Measurements from ENCODE around the gene PPP1R3A.
"Not testable (repeated sequence)": the region's sequence is repeated elsewhere in the genome, so short reads cannot be mapped to it uniquely, and the experiment has no call there.

Gene PPP1R3A

DNA sequence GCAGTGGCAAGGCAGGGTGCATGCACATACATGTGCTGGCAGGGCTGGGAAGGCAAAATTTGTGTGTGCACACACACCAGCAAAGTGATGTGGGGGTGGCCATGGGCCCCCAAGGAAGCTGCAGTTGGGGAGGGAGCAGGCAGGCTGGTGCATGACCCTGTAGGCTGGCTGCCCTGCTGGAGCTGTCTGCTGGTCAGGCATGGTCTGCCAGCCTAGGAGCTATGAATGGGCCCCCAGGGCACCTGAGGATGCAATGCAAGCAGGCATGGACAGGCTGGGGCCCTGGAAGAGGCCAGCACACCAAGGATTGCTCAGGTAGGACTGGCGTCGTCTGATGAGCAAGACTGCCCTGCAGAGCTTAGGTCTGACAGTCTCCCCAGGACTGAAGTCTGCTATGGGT, 18.2 kb upstream of the PPP1R3A start:
- no peak for DNase-seq (ENCODE audit: low read depth, low spot score)
- TF ChIP-seq, protein P1, sequence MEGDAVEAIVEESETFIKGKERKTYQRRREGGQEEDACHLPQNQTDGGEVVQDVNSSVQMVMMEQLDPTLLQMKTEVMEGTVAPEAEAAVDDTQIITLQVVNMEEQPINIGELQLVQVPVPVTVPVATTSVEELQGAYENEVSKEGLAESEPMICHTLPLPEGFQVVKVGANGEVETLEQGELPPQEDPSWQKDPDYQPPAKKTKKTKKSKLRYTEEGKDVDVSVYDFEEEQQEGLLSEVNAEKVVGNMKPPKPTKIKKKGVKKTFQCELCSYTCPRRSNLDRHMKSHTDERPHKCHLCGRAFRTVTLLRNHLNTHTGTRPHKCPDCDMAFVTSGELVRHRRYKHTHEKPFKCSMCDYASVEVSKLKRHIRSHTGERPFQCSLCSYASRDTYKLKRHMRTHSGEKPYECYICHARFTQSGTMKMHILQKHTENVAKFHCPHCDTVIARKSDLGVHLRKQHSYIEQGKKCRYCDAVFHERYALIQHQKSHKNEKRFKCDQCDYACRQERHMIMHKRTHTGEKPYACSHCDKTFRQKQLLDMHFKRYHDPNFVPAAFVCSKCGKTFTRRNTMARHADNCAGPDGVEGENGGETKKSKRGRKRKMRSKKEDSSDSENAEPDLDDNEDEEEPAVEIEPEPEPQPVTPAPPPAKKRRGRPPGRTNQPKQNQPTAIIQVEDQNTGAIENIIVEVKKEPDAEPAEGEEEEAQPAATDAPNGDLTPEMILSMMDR (IDR thresholded peaks at IDR 0.05; ENCODE audit: insufficient read depth, low read length, missing control alignments): no peak
- POLR2A ChIA-PET: no interaction called here
- CTCF ChIA-PET: no interaction called here
- no peak overlapping the region for H3K4me3 ChIP-seq (ENCODE audit: low read depth, low read length)

DNA sequence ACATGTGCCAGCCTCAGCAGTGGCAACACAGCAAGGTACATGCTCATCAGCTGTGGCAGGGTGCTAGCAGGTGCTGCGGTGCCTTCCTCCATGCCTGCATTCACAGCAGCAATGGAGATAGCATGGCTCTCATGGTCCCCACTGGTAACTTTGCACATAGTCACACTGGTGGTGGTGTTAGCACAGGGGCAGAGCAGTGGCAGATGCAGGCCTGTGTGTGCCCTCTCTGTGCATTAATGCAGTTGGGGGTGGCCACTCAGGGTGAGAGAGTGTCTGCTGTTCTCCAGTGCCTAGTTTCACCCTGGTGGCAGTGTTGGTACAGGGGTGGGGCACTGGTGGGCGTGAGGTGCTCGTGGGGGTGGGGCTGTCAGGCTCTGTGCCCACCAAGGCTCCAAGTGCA, 17.7 kb upstream of the PPP1R3A start:
- ChIA-PET POLR2A (no interaction called here), CTCF (no interaction called here)
- H3K4me3 ChIP-seq (ENCODE audit: low read depth, low read length): no peak overlapping the region
- DNase-seq (ENCODE audit: low read depth, low spot score): no peak
- TF ChIP-seq, protein P1 (IDR thresholded peaks at IDR 0.05; ENCODE audit: insufficient read depth, low read length, missing control alignments): no peak

DNA sequence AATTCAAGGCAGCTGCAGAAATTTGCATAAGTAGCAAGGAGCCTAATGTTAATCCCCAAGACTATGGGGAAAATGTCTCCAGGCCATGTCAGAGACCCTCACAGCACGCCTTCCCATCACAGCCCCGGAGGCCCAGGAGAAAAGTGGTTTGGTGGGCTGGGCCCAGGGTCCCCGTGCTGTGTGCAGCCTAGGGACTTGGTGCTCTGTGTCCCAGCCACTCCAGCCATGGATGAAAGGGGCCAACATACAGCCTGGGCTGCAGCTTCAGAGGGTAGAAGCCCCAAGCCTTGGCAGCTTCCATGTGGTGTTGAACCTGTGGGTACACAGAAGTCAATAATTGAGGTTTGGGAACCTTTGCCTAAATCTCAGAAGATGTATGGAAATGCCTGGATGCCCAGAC, 10.6 kb upstream of the PPP1R3A start:
- POLR2A ChIA-PET; DNase-seq (ENCODE audit: low read depth, low spot score); CTCF ChIA-PET; H3K4me3 ChIP-seq (ENCODE audit: low read depth, low read length): not testable (repeated sequence)

DNA sequence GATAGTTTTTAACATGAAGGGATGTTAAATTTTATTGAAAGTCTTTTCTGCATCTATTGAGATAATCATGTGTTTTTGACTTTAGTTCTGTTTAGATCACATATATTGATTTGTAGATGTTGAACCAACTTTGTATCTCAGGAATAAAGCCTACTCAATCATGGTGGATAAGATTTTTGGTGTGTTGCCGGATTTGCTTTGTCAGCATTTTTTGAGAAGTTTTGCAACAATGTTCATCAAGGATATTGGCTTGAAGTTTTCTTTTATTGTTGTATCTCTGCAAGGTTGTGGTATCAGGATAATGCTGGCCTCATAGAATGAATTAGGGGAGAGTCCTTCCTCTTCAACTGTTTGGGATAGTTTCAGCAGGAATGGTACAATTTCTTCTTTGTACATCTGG, 9.3 kb upstream of the PPP1R3A start:
- TF ChIP-seq, protein P1 (IDR thresholded peaks at IDR 0.05; ENCODE audit: insufficient read depth, low read length, missing control alignments): no peak
- CTCF ChIA-PET: no interaction called here
- POLR2A ChIA-PET: no interaction called here
- no peak overlapping the region for H3K4me3 ChIP-seq (ENCODE audit: low read depth, low read length)
- no peak for DNase-seq (ENCODE audit: low read depth, low spot score)

DNA sequence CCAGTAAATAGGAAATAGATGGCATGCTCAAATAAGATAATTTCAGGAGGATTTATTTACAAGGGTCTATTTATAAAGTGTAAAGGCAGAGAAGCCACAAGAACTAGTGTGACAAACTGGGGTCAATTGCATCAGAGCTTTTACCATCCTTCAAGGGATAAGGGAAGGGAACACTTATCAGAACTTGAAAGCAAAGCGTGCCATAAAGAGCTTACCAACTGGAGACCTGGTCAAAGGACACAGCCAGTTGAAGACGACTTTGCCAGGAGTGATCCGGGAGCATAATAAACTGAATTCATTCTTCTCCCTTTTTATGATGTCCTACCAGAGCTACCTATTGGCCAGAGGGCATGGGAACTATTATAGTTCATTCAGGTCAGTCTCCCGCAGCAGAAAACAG, 3.2 kb upstream of the PPP1R3A start:
- CTCF ChIA-PET: no interaction called here
- POLR2A ChIA-PET: no interaction called here
- H3K4me3 ChIP-seq (ENCODE audit: low read depth, low read length): no peak overlapping the region
- TF ChIP-seq, protein P1 (IDR thresholded peaks at IDR 0.05; ENCODE audit: insufficient read depth, low read length, missing control alignments): no peak
- DNase-seq (ENCODE audit: low read depth, low spot score): no peak

DNA sequence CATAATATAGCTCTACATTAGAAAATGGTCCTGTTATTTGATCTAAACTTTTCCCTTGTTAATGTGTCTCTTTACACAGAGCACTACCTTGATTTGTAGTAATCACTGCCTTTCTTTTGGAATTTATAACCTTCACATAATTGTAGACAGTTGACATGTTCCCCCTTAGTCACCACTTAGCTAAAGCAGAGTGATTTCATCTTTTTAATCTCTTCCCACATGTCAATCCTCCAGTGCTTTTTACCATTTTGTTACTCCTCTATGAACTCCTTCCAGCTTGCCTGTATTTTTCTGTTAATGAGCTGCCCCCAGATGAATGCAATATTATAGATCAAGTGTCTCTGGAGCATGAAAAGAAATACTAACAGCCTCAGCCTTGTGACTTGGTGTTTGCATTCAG, 2.6 kb upstream of the PPP1R3A start:
- H3K4me3 ChIP-seq (ENCODE audit: low read depth, low read length): no peak overlapping the region
- DNase-seq (ENCODE audit: low read depth, low spot score): no peak
- TF ChIP-seq, protein P1 (IDR thresholded peaks at IDR 0.05; ENCODE audit: insufficient read depth, low read length, missing control alignments): no peak
- POLR2A ChIA-PET: no interaction called here
- CTCF ChIA-PET: interaction anchor here (0.9 to 1.2 kb wide), 2 partner anchors 10 to 147 kb away, joined by 3 to 4 read pairs; no protein-coding TSS in a partner anchor

DNA sequence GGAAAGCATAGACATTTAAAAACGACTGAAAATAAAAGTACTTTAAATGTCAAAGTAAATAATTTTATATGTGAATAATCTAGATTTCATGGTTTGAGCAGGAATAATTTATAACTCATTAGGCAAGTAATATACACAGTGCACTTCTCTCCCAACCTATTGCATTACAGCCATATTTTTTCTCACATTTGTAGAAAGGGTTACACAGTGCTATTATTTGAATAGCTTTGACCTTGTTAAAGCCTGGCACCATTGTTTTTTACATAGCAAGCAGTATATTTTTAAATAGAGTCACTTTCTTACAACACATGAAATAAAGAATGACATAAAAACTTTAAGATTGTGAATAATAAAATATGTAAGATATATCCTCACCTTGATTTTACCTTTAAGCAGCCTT, 969 bp downstream of the PPP1R3A start:
- CTCF ChIA-PET: no interaction called here
- no peak for DNase-seq (ENCODE audit: low read depth, low spot score)
- POLR2A ChIA-PET: no interaction called here
- H3K4me3 ChIP-seq (ENCODE audit: low read depth, low read length): no peak overlapping the region
- TF ChIP-seq, protein P1 (IDR thresholded peaks at IDR 0.05; ENCODE audit: insufficient read depth, low read length, missing control alignments): no peak
